Endothelial cell of umbilical vein (primary cell): ENCODE measurements around the gene CCDC70.

ENCODE experiments used
- CTCF ChIP-seq, 2 donors: IDR thresholded peaks; 1 replicate in 1 of 2; 2 replicates in 1 of 2; pipeline ENCODE4 v1.5.1; 2011; ENCODE audit warnings: low read length in 2 of 2, mild to moderate bottlenecking in 2 of 2, moderate library complexity in 2 of 2, control low read depth in 1 of 2, inconsistent platforms in 1 of 2, low read depth in 1 of 2; ENCODE audit not compliant: insufficient read depth in 1 of 2; ENCODE audit errors: extremely low read depth in 1 of 2
- EZH2 ChIP-seq: IDR thresholded peaks from 2 replicates; pipeline ENCODE4 v1.6.1; 2012; ENCODE audit warnings: borderline replicate concordance, low read depth, mild to moderate bottlenecking, moderate library complexity, low read length, inconsistent platforms; ENCODE audit not compliant: severe bottlenecking
- FOS ChIP-seq: IDR thresholded peaks from 2 replicates; pipeline ENCODE4 v1.6.1; 2011; ENCODE audit warnings: mild to moderate bottlenecking, low read length, moderate library complexity, borderline replicate concordance; ENCODE audit not compliant: insufficient read depth
- GATA2 ChIP-seq: IDR thresholded peaks from 2 replicates; pipeline ENCODE4 v1.7.0; 2011; ENCODE audit warnings: low read depth, mild to moderate bottlenecking, moderate library complexity, mixed read lengths, low read length; ENCODE audit not compliant: insufficient read length, insufficient read depth
- JUN ChIP-seq: IDR thresholded peaks from 2 replicates; pipeline ENCODE4 v1.6.1; 2011; ENCODE audit warnings: borderline replicate concordance, low read depth; ENCODE audit not compliant: insufficient read length, insufficient read depth
- MAX ChIP-seq: IDR thresholded peaks from 2 replicates; pipeline ENCODE4 v1.6.1; 2011; ENCODE audit not compliant: insufficient read depth, insufficient read length
- POLR2A ChIP-seq: IDR thresholded peaks from 2 replicates; pipeline ENCODE4 v1.6.1; 2012; ENCODE audit warnings: low read depth, mild to moderate bottlenecking, control low read depth, low read length
- POLR2AphosphoS5 ChIP-seq: IDR thresholded peaks from 2 replicates; pipeline ENCODE4 v1.6.1; 2012; ENCODE audit warnings: low read depth, mild to moderate bottlenecking, control low read depth, low read length, moderate library complexity; ENCODE audit not compliant: insufficient read depth

GRCh38 chr13:51838240-51838846 lies 23.4 kb upstream of the CCDC70 start:
- TF ChIP-seq JUN: peak; percentile 19
- no peak for TF ChIP-seq CTCF (IDR thresholded peaks at IDR 0.05; ENCODE audit: extremely low read depth in 1 of 2, insufficient read depth in 1 of 2, low read depth in 1 of 2, low read length in 2 of 2)
- TF ChIP-seq POLR2AphosphoS5: no peak
- no peak for TF ChIP-seq POLR2A
- no peak for TF ChIP-seq MAX
- TF ChIP-seq EZH2: no peak
- TF ChIP-seq FOS: no peak
- no peak for TF ChIP-seq GATA2
